T47D (cell line): Measurements from ENCODE around the gene DIAPH2.

Experiments
- DNase-seq, 2 experiments: peaks; one replicate each; pipeline versions ENCODE4 v3.0.0 to v3.0.0-alpha.2; 2011 to 2012; ENCODE audit warnings: low read depth in 1 of 2, low spot score in 1 of 2
- JUND ChIP-seq: IDR thresholded peaks from 2 replicates; pipeline ENCODE4 v1.6.1; 2012; ENCODE audit warnings: low read depth
- in situ Hi-C: cut with HindIII; loops from 2 replicates; pipeline ENCODE4 v1.10.0; 2016; ENCODE audit warnings: low sequenced_read_pairs, low pct_unique_long_range_greater_than_20kb

DIAPH2 gene

GRCh38 chrX:97633798-97634197 lies 949.2 kb downstream of the DIAPH2 start:
- TF ChIP-seq JUND = no peak
- in situ Hi-C loops = no loop called here
- no peak for DNase-seq

GRCh38 chrX:97636473-97637140 lies 952.0 kb downstream of the DIAPH2 start:
- no peak for DNase-seq
- in situ Hi-C loops = no loop called here
- TF ChIP-seq JUND = no peak

GRCh38 chrX:97637289-97637688 lies 952.6 kb downstream of the DIAPH2 start:
- DNase-seq = no peak
- no peak for TF ChIP-seq JUND
- in situ Hi-C loops = no loop called here

GRCh38 chrX:97638621-97639020 lies 954.0 kb downstream of the DIAPH2 start:
- DNase-seq = no peak
- TF ChIP-seq JUND = no peak
- in situ Hi-C loops = no loop called here

GRCh38 chrX:97639526-97639925 lies 954.9 kb downstream of the DIAPH2 start:
- in situ Hi-C loops = no loop called here
- TF ChIP-seq JUND = no peak
- DNase-seq = no peak
